Neuron (in vitro differentiated cells): ENCODE data around the gene CDYL2.
"Not testable (repeated sequence)": the region's sequence is repeated elsewhere in the genome, so short reads cannot be mapped to it uniquely, and the experiment has no call there.

Source experiments
- H2AFZ ChIP-seq: one replicate; pipeline ENCODE4 v1.6.1; 2013; ENCODE audit warnings: low read depth, mild to moderate bottlenecking, inconsistent platforms, low read length, moderate library complexity
- H3K27me3 ChIP-seq: one replicate; pipeline ENCODE4 v1.6.1; 2013; ENCODE audit warnings: low read length; ENCODE audit not compliant: insufficient read depth
- H3K36me3 ChIP-seq: one replicate; pipeline ENCODE4 v1.6.1; 2013; ENCODE audit warnings: low read length; ENCODE audit not compliant: insufficient read depth
- H3K4me1 ChIP-seq: one replicate; pipeline ENCODE4 v1.6.1; 2013; ENCODE audit warnings: low read length; ENCODE audit not compliant: insufficient read depth
- H3K4me3 ChIP-seq: 2 replicates; pipeline ENCODE4 v1.5.1; 2013; ENCODE audit warnings: mild to moderate bottlenecking, low read length, moderate library complexity
- H3K9me3 ChIP-seq: one replicate; pipeline ENCODE4 v1.6.1; 2013; ENCODE audit warnings: low read length

CDYL2 gene

GRCh38 chr16:80828495-80828894, 24.1 kb upstream of the CDYL2 start:
- peaks cover 4% of the 10 kb centered on the region for H3K27me3 ChIP-seq
- H3K36me3 ChIP-seq: no peaks in the 10 kb centered on the region
- H2AFZ ChIP-seq: no peak overlapping the region
- no peaks in the 10 kb centered on the region for H3K4me1 ChIP-seq
- H3K4me3 ChIP-seq: no peak overlapping the region
- no peaks in the 10 kb centered on the region for H3K9me3 ChIP-seq

- no peaks in the 10 kb centered on the region for H3K36me3 ChIP-seq
- peaks cover 4% of the 10 kb centered on the region for H3K27me3 ChIP-seq
- no peaks in the 10 kb centered on the region for H3K9me3 ChIP-seq
- H3K4me3 ChIP-seq: no peak overlapping the region
- no peak overlapping the region for H2AFZ ChIP-seq
- H3K4me1 ChIP-seq: no peaks in the 10 kb centered on the region
Observed at GRCh38 chr16:80827007-80827406, 22.6 kb upstream of the CDYL2 start.

- Histone ChIP-seq H2AFZ (no peak overlapping the region), H3K4me3 (no peak overlapping the region), H3K36me3 (no peaks in the 10 kb centered on the region), H3K9me3 (no peaks in the 10 kb centered on the region), H3K4me1 (no peaks in the 10 kb centered on the region), H3K27me3 (peaks cover 4% of the 10 kb centered on the region)
Observed at GRCh38 chr16:80825365-80825758, 21.0 kb upstream of the CDYL2 start.

GRCh38 chr16:80824623-80825364, 20.4 kb upstream of the CDYL2 start:
- no peak overlapping the region for H2AFZ ChIP-seq
- peaks cover 4% of the 10 kb centered on the region for H3K27me3 ChIP-seq
- H3K9me3 ChIP-seq: no peaks in the 10 kb centered on the region
- H3K36me3 ChIP-seq: no peaks in the 10 kb centered on the region
- no peaks in the 10 kb centered on the region for H3K4me1 ChIP-seq
- no peak overlapping the region for H3K4me3 ChIP-seq

DNA sequence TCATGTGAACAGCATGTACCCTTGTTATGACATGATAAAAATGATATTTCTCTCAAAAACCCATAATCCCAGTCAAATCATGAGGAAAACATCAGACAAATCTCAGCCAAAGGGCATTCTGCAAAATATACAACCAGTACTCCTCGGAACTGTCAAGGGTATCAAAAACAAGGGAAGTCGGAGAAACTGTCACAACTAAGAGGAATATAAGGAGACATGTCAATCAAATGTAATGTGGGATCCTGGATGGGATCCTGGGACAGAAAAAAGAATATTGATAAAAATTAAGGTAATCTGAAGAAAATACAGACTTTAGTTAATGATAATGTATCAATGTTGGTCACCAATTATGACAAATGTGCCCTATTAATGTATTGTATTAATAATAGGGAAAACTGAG, 15.6 kb upstream of the CDYL2 start:
- no peaks in the 10 kb centered on the region for H3K27me3 ChIP-seq
- no peak overlapping the region for H2AFZ ChIP-seq
- no peaks in the 10 kb centered on the region for H3K4me1 ChIP-seq
- H3K4me3 ChIP-seq: no peak overlapping the region
- H3K9me3 ChIP-seq: no peaks in the 10 kb centered on the region
- no peaks in the 10 kb centered on the region for H3K36me3 ChIP-seq

DNA sequence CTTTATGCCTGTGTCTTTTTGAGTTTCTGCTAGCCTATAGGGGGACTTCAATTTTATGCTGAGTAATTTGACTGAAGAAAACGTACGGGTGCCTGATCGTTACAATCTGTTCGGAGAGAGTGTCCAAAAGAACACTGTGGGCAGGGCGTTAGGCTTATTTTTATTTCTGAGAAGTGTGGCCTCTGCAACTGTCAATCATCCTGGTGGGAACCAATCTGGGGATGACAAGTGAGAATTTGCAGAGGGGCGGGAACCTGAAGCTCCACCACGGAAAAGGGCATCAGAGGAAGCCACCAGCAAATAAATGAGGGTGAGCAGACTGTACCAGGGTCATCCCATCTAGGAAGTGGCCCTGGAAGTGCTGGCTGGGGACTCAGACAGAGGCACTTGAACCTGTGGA, 12.0 kb upstream of the CDYL2 start:
- no peaks in the 10 kb centered on the region for H3K4me1 ChIP-seq
- no peaks in the 10 kb centered on the region for H3K9me3 ChIP-seq

GRCh38 chr16:80815278-80815677, 10.9 kb upstream of the CDYL2 start:
- not testable (repeated sequence) for H3K27me3 ChIP-seq, H3K9me3 ChIP-seq, H3K4me3 ChIP-seq, H3K36me3 ChIP-seq, H2AFZ ChIP-seq, H3K4me1 ChIP-seq

More for the DNA sequence above, 12.0 kb upstream of the CDYL2 start:
- H3K36me3 ChIP-seq: no peaks in the 10 kb centered on the region
- no peak overlapping the region for H2AFZ ChIP-seq
- H3K4me3 ChIP-seq: no peak overlapping the region
- no peaks in the 10 kb centered on the region for H3K27me3 ChIP-seq

GRCh38 chr16:80812593-80812992, 8.2 kb upstream of the CDYL2 start:
- Histone ChIP-seq H2AFZ (no peak overlapping the region), H3K4me3 (no peak overlapping the region), H3K9me3 (no peaks in the 10 kb centered on the region), H3K4me1 (no peaks in the 10 kb centered on the region), H3K27me3 (no peaks in the 10 kb centered on the region), H3K36me3 (no peaks in the 10 kb centered on the region)

GRCh38 chr16:80809366-80809765, 5.0 kb upstream of the CDYL2 start:
- Histone ChIP-seq H3K9me3 (no peaks in the 10 kb centered on the region), H3K36me3 (no peaks in the 10 kb centered on the region), H3K4me3 (no peak overlapping the region), H2AFZ (no peak overlapping the region), H3K4me1 (no peaks in the 10 kb centered on the region), H3K27me3 (peaks cover 20% of the 10 kb centered on the region)

DNA sequence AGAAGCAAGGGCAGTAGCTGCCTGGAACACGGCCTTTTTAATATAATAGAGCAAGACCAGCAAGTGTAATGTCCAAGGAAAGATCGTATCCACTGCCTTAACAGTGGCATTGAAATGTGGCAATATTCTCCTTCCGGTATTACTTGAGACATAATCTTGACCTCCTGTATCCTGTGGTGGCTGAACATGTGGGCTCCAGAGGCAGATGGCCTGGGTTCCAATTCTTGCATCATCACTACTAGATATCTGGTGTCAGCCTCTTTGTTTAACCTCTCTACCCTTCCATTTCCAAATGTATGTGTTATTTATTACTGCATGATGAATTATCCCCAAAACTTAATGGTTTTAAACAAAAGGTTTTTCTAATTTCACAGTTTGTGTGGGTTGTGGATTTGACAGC, 3.5 kb upstream of the CDYL2 start:
- no peaks in the 10 kb centered on the region for H3K4me1 ChIP-seq
- no peaks in the 10 kb centered on the region for H3K9me3 ChIP-seq
- H3K4me3 ChIP-seq: no peak overlapping the region
- H3K27me3 ChIP-seq: peaks cover 24% of the 10 kb centered on the region
- no peaks in the 10 kb centered on the region for H3K36me3 ChIP-seq
- no peak overlapping the region for H2AFZ ChIP-seq

- Histone ChIP-seq H3K27me3 (peaks cover 29% of the 10 kb centered on the region), H3K4me3 (no peak overlapping the region), H2AFZ (no peak overlapping the region), H3K9me3 (no peaks in the 10 kb centered on the region), H3K36me3 (no peaks in the 10 kb centered on the region), H3K4me1 (no peaks in the 10 kb centered on the region)
Observed at GRCh38 chr16:80806927-80807340, 2.5 kb upstream of the CDYL2 start.

DNA sequence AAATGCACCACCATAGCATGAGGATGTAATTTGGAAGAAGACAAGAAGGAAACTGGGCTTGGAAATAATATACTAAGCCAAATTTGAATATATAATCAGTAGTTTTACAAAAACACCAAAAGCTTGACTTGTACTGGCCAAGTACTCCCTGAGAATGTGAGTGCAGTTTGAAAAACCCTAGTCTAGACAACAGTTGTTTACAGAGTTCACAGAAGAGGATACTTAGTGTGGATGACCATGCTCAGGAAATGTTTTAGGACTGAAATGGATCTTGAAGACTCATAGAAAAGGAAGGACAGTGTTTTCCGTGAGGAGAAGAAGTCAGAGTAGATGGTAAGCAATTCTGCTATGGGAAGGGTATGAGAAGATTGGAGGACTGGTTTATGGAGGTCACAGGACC, 1.9 kb upstream of the CDYL2 start:
- H3K9me3 ChIP-seq: no peaks in the 10 kb centered on the region
- no peaks in the 10 kb centered on the region for H3K36me3 ChIP-seq
- no peak overlapping the region for H2AFZ ChIP-seq
- H3K27me3 ChIP-seq: peaks cover 29% of the 10 kb centered on the region
- H3K4me1 ChIP-seq: no peaks in the 10 kb centered on the region
- no peak overlapping the region for H3K4me3 ChIP-seq

- H3K9me3 ChIP-seq: no peaks in the 10 kb centered on the region
- no peaks in the 10 kb centered on the region for H3K36me3 ChIP-seq
- no peak overlapping the region for H2AFZ ChIP-seq
- peak overlapping the region; percentile 50 for H3K4me3 ChIP-seq
- peaks cover 32% of the 10 kb centered on the region for H3K27me3 ChIP-seq
- no peaks in the 10 kb centered on the region for H3K4me1 ChIP-seq
Observed at GRCh38 chr16:80804056-80804525, 307 bp downstream of the CDYL2 start.
